OCI-LY3 (cell line): ENCODE data around the gene GAL3ST3.
"Not testable (repeated sequence)": the region's sequence is repeated elsewhere in the genome, so short reads cannot be mapped to it uniquely, and the experiment has no call there.

Experiments
- CTCF ChIP-seq: fragments of 200-600, 300-600 bp; sonication (generic); IDR thresholded peaks from 2 replicates; pipeline ENCODE4 v1.5.1; 2014; ENCODE audit warnings: antibody characterized with exemption, low read length, low read depth
- EZH2phosphoT487 ChIP-seq: fragments of 200-600 bp; shearing (Covaris generic); IDR thresholded peaks from 2 replicates; pipeline ENCODE4 v1.6.1; 2018; ENCODE audit warnings: antibody characterized with exemption, mixed run types, low read depth

GRCh38 chr11:66023186-66023440 is 25.8 kb downstream of the GAL3ST3 start:
- TF ChIP-seq CTCF, EZH2phosphoT487: not testable (repeated sequence)
